Ovary (tissue), 9 donors: ENCODE measurements around the gene CEP112. TPM values are rescaled to one million over a fixed set of nuclear protein-coding genes. Genes with fewer than 3 reads are reported as not detected.
"Not testable (repeated sequence)": the region's sequence is repeated elsewhere in the genome, so short reads cannot be mapped to it uniquely, and the experiment has no call there.

Source experiments
- DNase-seq, 5 donors: peaks; one replicate each; pipeline ENCODE4 v3.0.0-alpha.2; 2019 to 2020
- H3K27ac ChIP-seq, 2 donors: fragments of 200-600 bp; one replicate each; pipeline versions ENCODE4 v1.5.1 to v1.8.0; 2019 to 2022
- H3K27me3 ChIP-seq: fragments of 200-600 bp; one replicate; pipeline ENCODE4 v1.8.0; 2022
- H3K36me3 ChIP-seq: fragments of 200-600 bp; sonication (generic); one replicate; pipeline ENCODE4 v1.5.1; 2019
- H3K4me1 ChIP-seq: one replicate; pipeline ENCODE4 v1.8.1; 2013; ENCODE audit warnings: mild to moderate bottlenecking, moderate library complexity; ENCODE audit not compliant: insufficient read depth
- H3K4me3 ChIP-seq: fragments of 200-600 bp; sonication (generic); one replicate; pipeline ENCODE4 v1.5.1; 2017
- H3K9me3 ChIP-seq, 2 donors: fragments of 200-600 bp in 1 of 2; sonication (generic) in 1 of 2; one replicate each; pipeline versions ENCODE4 v1.5.1 to v1.8.1; 2013 to 2019; ENCODE audit warnings: mild to moderate bottlenecking in 1 of 2, moderate library complexity in 1 of 2
- CTCF ChIP-seq, 3 donors: fragments of 450-650 bp in 2 of 3; fragments of 200-600 bp in 1 of 3; IDR thresholded peaks; one replicate each; pipeline versions ENCODE4 v1.5.1 to v1.8.0; 2016 to 2022; ENCODE audit warnings: antibody characterized with exemption in 3 of 3, mild to moderate bottlenecking in 1 of 3
- EP300 ChIP-seq: sonication (generic); formaldehyde crosslinking; IDR thresholded peaks from one replicate; pipeline ENCODE4 v1.6.1; 2017; ENCODE audit warnings: antibody characterized with exemption
- POLR2A ChIP-seq: fragments of 450-650 bp; IDR thresholded peaks from one replicate; pipeline ENCODE4 v1.6.1; 2017; ENCODE audit warnings: antibody characterized with exemption, mild to moderate bottlenecking, moderate library complexity
- WGBS, 3 donors: extraction: QIAGEN DNeasy Blood & Tissue Kit in 1 of 3; methylation state at CpG; one replicate each; pipeline versions ENCODE4 v1.1.5 to v1.1.7; 2013 to 2017; 5-methylcytosine and 5-hydroxymethylcytosine counted together
- intact Hi-C, 4 donors: fragments of 100-400 bp; cut with DNase I; formaldehyde crosslinking; loops; one replicate each; pipeline versions ENCODE4 v1.11.0 to v1.15.1; 2022 to 2023
- polyA plus RNA-seq, 2 donors: library from polyadenylated mRNA; stranded (reverse); fragments of 200-250 nt in 1 of 2; fragments of 350-450 nt in 1 of 2; fragmentation: Illumina TruSeq in 1 of 2; extraction: RNeasy Lipid Tissue Mini Kit (QIAGEN cat#74804) in 1 of 2; gene quantifications; one replicate each; pipeline ENCODE4 v1.2.3, GENCODE V29; 2013 to 2014
- total RNA-seq, 7 donors: library from RNA; depleted of rRNA in 2 of 7; stranded (reverse); fragments of >200 nt in 2 of 7; fragmentation: NEBNext Ultra II Directional in 3 of 7; extraction: Animal tissue kit (Norgen Biotek cat#: 25700) in 3 of 7; gene quantifications; one replicate each; pipeline versions ENCODE4 v1.1.0 to v1.2.4, GENCODE V29; 2016 to 2023
- donor health status: DM: no; HTN: no; CAD: no; lungs with moderate emphysema.
- donor health status: DM: no; HTN: no; CAD: no.
- donor health status: Bipolar disorder and iron deficiency.
- donor health status: DM: yes; HTN: yes; CAD: no.
- donor health status: DM: no; HTN: no; CAD: no.
- donor health status: DM: yes; HTN: yes; CAD: no.

Gene CEP112
- total and polyA plus RNA-seq, 9 donors, result 9.3 to 25.5 (median 16.9) TPM

GRCh38 chr17:66087073-66087472 is 104.9 kb downstream of the CEP112 start:
- H3K36me3 ChIP-seq, result no peaks in the 10 kb centered on the region
- H3K4me3 ChIP-seq, result no peak overlapping the region
- DNase-seq, result no peak
- no peaks in the 10 kb centered on the region for H3K27me3 ChIP-seq
- H3K27ac ChIP-seq, result no peak overlapping the region
- no peaks in the 10 kb centered on the region for H3K9me3 ChIP-seq
- intact Hi-C loops, result no loop called here
- no peak for TF ChIP-seq CTCF (IDR thresholded peaks at IDR 0.05)
- TF ChIP-seq POLR2A, result no peak
- TF ChIP-seq EP300, result no peak
- H3K4me1 ChIP-seq, result no peaks in the 10 kb centered on the region

GRCh38 chr17:66085221-66085620 is 106.7 kb downstream of the CEP112 start:
- Histone ChIP-seq H3K27me3 (no peaks in the 10 kb centered on the region), H3K36me3 (no peaks in the 10 kb centered on the region), H3K9me3 (no peaks in the 10 kb centered on the region), H3K4me3 (no peak overlapping the region), H3K27ac (no peak overlapping the region), H3K4me1 (no peaks in the 10 kb centered on the region)
- TF ChIP-seq CTCF (IDR thresholded peaks at IDR 0.05), result no peak
- TF ChIP-seq POLR2A, result no peak
- TF ChIP-seq EP300, result no peak
- DNase-seq, result no peak
- intact Hi-C loops, result no loop called here
- WGBS, 3 donors, result 79 to 91% (median 89%) methylated on average over 2 of the region's 2 CpGs

- H3K4me1 ChIP-seq, H3K4me3 ChIP-seq, H3K27me3 ChIP-seq, H3K36me3 ChIP-seq, intact Hi-C loops, H3K9me3 ChIP-seq, DNase-seq, H3K27ac ChIP-seq: not testable (repeated sequence)
- 96 to 98% (median 97%) methylated on average over 3 of the region's 3 CpGs for WGBS, 3 donors
These were observed 111.3 kb downstream of the CEP112 start for GRCh38 chr17:66080670-66081069.

- H3K27me3 ChIP-seq, result no peaks in the 10 kb centered on the region
- TF ChIP-seq POLR2A (no peak), EP300 (no peak), CTCF (IDR thresholded peaks at IDR 0.05) (no peak)
- no peak for DNase-seq
- H3K9me3 ChIP-seq, result peaks cover 0 to 3% of the 10 kb centered on the region in 2 donors
- no peaks in the 10 kb centered on the region for H3K4me1 ChIP-seq
- WGBS, 3 donors, result 86 to 89% (median 87%) methylated on average over 5 of the region's 5 CpGs
- H3K36me3 ChIP-seq, result no peaks in the 10 kb centered on the region
- H3K27ac ChIP-seq, result no peak overlapping the region
- intact Hi-C loops, result no loop called here
- H3K4me3 ChIP-seq, result no peak overlapping the region
These were observed 115.3 kb downstream of the CEP112 start for GRCh38 chr17:66076546-66077190.

- H3K27me3 ChIP-seq, result no peaks in the 10 kb centered on the region
- intact Hi-C loops, result no loop called here
- no peak overlapping the region for H3K27ac ChIP-seq
- no peak for DNase-seq
- TF ChIP-seq CTCF (IDR thresholded peaks at IDR 0.05), result no peak
- no peak for TF ChIP-seq EP300
- no peak for TF ChIP-seq POLR2A
- H3K9me3 ChIP-seq, result peaks cover 0 to 3% of the 10 kb centered on the region in 2 donors
- no peaks in the 10 kb centered on the region for H3K36me3 ChIP-seq
- no peaks in the 10 kb centered on the region for H3K4me1 ChIP-seq
- no peak overlapping the region for H3K4me3 ChIP-seq
These were observed 118.5 kb downstream of the CEP112 start for GRCh38 chr17:66073384-66073783.
